H4 (cell line): ENCODE data around the gene RPS6KL1. TPM values are rescaled to one million over a fixed set of nuclear protein-coding genes. Genes with fewer than 3 reads are reported as not detected.

Experiments used
- DNase-seq: peaks from one replicate; pipeline ENCODE4 v3.0.0-alpha.2; 2015; ENCODE audit warnings: low spot score
- total RNA-seq: library from RNA; depleted of rRNA; stranded (reverse); fragments of >200 nt; shearing (Covaris generic); gene quantifications from 2 replicates; pipeline ENCODE4 v1.2.3, GENCODE V29; 2014

RPS6KL1 gene
- total RNA-seq, 1 experiment from 2014 or later = not detected

DNA sequence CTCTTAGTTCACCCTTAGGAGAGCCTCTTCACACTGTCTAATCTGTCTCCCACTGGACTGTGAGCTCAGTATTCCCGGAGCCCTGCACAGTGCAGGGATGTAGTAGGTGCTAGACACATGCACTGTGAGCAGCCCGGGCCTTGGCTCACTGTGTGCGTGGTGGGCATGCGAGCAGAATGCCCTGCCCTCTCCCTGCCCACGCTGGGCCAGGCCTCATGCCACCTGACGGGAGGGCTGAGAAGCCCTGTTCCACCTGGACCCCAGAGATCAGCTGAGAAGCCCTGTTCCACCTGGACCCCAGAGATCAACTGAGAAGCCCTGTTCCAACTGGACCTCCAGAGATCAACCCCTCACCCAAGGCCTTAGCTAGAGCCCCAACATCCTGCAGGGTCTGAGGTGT, 10.9 kb downstream of the RPS6KL1 start:
- DNase-seq = no peak

DNA sequence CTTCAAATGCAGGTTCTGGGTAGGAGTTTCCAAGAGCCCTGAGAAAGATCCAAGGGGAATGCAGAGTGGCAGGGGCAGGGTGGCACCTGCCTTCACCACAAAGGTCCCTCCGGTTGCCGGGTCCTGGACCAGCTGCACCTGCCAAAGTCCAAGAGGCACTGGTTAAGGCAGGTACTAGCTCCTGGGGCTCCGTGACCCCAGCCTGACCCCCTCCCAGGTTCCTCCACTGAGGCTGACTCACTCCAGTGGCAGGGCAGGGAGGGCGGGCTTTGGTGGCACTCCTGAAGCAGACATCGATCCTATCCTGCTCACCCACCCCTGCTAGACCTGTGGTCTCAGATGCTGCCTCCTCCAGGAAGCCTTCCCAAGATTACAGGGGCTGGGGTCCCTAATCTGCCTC, 11.4 kb downstream of the RPS6KL1 start:
- DNase-seq = no peak

DNA sequence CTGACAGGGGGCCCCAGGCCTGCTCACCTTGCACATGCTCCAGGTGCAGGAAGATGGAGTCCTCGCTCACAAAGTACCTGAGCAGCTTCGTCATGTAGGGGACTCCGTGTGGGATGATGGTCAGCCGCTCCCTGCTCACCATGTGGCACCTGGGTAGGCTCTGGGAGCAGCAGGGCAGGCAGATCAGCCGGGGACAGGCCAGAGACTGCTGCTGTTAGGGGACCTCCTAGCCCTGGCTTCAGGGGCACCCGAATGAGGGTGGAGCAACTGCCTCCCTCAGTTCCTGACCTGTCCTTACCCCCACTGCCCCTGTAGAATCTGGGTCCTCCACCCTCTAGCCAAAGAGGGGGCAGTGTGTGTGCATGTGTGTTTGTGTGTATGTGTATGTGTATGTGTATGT, 11.8 kb downstream of the RPS6KL1 start:
- DNase-seq = no peak

DNA sequence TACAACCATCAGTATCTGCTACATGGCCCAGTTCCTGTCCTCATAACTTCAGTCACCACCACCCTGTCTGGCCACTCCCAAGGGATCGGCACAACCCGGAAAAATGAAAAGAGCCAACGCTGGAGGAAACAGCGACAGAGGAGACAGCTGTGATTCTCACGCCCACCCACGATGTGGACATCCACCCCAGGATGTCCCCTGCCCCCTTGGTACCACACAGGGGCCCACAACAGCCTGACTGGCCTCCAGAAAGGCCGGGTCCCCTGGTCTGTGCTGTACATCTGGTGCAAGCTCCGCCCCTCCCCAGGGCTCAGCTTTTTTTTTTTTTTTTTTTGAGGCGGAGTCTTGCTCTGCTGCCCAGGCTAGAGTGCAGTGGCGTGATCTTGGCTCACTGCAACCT, 12.5 kb downstream of the RPS6KL1 start:
- DNase-seq = no peak

DNA sequence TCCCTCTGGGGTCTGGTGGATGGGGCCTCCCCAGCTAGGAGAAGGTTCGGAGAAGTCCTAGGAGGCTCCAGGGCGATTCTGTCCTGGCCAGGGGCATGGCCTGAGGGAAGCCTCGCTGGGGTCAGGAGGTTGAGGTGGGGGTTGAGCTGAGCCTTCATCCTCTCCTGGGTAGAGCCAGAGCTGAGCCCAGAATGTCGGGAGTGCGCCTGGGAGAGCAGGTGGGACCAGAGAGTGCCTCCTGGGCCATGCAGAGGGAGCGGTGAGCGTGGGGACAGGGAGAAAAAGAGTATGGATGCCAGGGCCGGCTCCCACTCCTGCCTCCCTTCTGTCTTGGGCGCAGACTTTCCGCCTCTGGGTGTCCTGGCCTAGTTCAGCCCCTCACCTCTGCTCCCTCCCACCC, 13.1 kb downstream of the RPS6KL1 start:
- DNase-seq = no peak

DNA sequence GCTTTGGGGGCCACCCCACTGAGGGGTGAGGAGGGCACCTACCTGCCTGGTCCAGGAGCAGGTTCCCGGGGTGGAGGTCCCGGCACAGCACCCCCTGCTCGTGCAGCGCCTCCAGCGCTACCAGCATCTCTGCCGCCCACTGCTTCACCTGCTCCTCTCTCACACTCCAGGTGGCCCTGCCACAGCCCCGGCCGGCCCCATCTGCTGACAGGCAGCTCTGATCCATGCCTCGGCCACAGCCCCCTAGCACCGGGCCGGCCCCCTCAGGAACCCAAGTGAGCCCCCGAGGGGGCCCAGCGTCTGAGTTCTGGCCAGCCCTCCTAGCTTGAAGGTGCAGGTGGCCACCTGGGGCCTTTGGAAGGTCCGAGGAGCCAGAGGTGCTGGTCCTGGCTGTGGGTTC, 13.6 kb downstream of the RPS6KL1 start:
- DNase-seq = no peak

DNA sequence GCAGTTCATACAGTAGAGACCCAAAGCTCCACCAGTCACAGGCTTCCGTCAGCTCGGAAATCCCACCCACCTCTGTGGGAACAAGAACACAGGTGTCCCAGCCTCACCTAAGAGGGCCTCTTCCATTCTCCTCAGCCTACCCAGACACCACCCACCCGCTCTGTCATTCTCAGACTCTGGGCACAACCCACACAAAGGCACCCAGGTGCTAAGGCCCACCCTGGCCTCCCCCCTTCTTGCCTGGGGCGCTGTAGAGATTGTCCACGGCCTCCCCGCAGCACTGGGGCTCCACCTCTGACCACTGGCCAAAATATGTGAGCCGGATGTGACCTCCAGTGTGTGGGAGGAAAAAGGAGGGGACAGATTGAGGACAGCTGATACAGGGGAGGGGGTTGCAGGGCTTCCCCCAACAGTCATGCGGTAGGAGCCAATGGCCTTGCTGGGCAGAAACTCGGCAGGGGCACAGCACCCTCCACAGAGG, 14.2 kb downstream of the RPS6KL1 start:
- DNase-seq = no peak

DNA sequence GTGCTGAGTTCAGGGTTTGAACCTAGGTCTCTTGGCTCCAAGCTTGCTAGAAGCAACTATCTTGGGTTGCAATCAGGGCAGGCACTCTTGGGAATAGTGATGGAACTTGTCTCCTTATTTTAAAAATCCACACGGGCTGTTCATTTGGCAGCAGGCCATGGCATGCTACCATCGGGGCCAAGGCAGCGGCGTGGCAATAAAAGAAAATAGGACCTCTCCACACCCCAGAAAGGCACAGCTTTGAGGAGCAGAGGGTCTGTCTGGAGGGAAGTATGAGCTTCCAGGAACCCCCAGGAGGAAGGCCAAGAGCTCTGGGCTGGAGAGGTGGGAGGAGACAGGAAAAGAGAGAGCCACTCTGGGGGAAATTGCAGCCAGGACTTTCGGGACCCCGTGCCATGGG, 15.3 kb downstream of the RPS6KL1 start:
- no peak for DNase-seq

DNA sequence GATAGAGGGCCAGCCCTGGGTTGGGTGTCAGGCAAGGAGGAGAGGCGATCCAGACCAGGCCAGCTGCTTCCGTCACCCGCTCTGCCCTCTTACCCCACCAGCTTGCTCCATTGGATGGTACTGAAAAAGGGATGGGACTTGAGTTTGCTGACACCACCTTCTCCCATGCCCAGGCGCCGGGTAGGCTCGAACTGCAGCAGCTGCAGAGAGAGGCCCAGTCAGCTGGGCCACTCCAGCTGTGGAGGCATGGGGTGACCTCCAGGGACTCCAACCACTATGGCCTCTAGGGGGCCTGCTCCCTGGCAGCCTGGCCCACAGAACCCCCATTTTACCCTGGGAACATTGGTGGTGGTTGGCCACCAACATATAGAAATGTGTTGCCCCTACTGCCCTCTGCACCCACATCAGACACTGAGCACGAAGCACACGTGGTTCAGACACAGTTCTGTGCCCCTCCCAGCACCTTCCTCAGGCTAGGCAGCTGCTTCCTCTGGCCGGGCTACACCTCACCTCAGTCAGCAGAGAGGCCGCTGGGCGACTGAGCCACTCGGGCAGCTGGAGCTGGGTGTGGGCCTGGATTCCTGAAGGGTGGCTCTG, 16.0 kb downstream of the RPS6KL1 start:
- DNase-seq = no peak

DNA sequence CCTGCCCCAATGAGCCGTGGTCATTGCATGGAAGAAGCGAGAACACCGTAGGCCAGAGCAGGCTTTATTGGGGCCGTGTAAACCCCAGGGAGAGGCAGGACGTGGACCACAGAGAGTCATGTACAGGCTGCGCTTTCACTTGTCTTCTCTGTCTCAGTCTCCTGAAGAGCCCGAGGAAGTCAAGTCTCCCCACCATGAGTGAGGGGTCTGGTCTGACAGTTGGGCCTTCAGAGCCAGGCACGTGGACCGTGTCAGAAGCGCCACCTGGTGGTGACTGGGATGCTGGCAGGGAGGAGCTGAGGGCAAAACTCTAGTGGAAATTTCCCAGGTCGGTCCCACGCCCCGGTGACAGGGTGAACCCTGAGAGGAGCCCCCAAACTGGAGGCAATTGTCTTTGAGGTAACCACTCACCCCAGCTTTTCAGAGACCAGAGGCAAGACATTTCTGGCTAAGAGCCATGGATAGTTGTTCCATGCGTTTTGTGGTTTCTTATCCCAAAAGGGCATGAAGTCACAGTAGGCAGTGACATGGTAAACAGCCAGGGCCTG, 17.4 kb downstream of the RPS6KL1 start:
- no peak for DNase-seq

DNA sequence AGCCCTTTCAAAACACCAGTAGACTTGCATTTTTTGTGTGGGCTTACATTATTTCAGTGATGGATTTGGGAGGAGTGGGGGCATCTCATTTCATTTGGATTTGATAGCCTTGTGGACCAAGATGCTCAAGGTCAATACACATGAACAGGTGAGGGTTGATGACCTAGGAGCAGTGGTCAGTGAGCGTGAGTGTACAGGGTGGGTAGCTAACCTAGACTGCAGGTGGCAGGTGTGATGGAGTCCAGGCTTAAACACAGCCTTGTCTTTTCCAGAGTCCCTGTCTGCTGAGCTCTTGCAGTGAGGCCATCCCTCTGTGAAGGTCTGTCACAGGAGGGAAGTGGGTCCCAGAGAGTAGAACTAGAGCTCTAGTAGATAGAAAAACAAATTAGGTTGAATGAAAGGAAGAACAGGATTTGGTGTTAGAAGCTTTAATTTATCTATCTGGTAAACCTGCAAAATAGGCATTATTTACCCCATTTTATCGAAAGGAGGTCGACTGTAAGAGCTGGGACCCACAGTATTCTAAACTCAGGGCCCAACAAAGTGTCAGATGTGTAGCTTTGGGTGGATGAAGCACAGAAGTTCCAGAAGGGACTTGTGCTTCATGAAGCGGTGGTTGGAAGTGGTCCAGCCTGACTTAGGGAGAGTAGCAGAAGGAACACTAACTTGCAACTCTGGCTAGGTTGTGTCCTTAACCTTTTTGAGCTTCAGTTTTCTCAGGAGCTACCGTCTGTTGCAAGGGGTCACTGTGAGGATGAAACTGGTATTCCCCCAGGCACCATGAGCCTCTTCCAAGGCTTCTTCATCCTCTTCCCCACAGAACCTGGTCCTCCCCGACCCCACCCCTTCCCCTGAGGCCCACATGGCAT, 18.2 kb downstream of the RPS6KL1 start:
- DNase-seq = no peak

DNA sequence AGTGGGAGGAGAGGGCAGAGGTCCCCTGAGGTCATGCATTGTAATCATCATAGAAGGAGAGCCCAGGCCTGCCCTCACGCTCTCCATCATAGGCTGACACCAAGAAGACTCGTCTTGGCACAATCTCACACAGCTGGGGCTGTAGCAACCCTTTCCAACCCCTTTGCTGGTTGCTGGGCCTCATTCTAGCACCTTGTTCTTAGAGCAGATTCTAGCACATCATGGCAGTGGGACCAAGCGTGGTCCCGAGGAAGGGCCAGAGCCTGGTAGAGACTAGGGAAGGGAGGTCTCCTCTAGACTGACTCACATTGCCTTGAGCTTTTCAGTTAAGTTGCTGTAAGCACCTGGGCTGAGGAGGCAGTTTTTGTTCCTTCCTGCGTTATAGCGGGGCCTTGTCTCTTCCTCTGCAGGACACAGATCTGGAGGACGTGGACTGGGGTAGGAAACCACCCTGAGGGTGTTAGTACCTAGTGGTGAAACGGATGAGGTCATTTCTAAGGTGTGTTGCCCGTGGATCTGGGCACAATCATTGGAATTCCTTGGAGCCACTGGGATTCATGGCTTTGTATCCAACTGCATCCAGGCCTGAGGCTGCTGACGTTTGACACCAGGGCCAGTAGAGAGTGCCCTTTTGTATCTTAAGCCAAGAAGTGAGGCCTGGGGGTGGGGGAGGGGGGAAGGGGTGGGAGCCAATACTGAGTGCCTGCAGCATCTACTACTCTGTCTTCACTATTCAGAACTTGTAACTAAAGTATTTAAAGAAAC, 19.9 kb downstream of the RPS6KL1 start:
- DNase-seq = no peak

DNA sequence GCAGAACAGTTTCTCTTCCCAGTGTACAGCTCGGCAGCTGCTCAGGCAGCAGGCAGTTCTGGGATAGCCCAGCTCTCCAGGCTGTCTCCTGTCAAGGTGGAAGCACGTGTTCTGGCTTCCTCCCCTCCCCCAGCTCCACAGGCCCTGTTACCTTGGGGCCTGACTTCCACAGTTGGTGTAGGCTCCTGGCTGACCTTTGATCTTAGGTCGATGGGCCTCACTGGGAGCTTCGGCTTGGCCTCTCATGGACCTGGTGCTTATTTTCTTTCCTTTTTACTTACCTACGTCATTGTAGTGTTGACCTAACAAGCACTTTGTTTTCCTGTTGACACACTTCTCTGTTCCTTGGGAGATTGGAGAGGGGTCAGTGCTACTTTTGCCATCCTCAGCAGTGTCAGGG, 24.4 kb downstream of the RPS6KL1 start:
- DNase-seq = no peak

DNA sequence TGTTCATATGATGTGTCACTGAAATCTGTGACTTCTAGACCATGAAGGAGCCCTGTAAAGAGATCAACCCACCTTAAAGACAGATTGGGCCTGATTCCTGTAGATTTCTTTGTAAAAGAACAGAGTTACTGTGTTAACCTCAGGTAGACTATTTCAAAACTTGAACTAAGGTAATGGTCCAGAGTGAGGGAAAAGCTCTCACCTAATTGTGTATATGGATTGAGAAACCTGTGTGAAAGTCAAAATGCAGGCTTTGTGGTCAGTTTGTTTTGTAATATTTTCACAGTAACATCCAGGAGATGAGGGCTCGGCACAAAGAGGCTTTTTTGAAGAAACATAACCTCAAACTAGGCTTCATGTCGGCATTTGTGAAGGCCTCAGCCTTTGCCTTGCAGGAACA, 25.0 kb downstream of the RPS6KL1 start:
- DNase-seq = no peak

DNA sequence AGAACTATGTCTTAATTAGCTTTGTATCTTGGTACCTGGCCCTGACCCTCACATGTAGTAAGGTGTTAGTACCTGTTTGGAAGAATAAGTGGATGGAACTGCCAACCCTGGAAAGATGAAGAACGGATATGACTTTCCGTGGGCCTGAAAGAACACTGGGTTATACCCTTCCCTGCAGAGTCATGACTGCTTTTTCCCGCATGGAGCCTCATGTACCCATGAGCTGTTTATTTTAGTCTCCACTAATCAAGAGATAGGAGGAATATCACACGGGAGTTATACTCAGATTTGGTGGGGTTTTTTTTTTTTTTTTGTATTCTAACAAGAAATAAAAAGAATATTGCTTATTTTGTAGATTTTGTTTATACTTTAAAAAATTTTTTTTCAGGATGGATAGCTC, 25.4 kb downstream of the RPS6KL1 start:
- no peak for DNase-seq

DNA sequence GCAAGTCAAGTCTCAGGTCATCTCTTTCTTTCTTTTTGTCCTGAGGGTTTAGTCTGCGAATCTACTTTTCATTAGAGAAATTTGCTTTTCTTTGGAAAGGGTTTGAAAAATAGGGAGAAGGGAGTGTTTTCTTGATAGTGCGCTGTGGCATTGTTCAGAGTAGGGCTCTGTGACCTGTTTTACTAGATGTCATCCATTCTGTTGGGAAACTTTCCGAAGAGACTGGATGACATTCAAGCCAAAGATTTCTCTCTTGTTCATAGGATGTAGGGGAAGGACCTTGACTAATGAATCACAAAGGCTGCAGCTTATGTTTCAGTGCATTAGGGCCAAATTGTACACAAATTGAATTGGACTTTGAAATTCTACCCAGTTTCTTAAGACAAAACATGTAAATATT, 26.7 kb downstream of the RPS6KL1 start:
- no peak for DNase-seq

DNA sequence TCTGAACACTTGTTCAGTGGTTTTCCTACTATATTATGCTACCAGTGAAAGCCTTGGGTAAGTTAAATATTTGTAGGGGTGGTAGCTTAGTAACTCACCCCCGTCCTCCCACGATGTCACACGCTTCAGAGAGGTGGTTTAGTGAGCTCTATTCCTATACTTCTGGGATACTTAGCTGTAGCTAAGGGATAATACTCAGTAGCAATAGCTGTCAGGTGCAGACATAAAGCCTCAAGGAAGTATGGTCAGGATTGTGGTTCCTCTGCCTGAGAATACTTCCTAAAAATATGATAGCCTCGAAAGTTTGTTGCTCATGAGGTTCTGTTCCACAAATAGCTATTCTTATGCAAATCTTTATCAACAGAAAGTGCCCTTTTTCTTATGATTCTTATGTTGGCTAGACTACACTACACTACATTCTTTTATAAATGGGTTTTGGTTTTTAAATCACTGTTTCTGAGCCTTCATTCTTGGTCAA, 29.4 kb downstream of the RPS6KL1 start:
- no peak for DNase-seq

DNA sequence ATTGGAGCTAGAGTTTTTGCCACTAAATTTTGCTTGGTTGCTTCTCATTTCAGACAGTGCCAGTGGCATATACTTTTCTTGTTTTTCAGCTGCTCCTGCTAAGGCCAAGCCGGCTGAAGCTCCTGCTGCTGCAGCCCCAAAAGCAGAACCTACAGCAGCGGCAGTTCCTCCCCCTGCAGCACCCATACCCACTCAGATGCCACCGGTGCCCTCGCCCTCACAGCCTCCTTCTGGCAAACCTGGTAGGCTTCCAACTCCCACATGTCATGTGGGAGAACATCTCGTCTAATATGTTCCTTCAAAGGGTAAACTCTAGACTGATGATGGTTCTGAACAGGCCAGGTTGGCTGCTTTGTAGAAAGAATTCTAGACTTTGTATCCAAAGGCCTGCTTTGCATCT, 30.3 kb downstream of the RPS6KL1 start:
- DNase-seq = no peak

DNA sequence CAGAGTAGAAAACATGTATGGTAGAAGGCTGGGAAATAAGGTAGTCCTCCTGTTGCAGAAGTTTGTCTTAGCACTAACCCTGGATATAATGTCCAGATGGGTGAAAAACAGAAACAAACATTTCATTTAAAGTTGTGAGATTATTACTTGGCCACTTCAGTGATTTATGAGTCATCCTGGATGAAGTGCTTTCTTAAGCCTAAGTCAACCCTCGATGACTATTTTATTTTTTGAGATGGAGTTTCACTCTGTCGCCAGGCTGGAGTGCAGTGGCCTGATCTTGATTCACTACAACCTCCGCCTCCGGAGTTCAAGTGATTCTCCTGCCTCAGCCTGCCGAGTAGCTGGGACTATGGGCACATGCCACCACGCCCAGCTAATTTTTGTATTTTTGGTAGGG, 31.2 kb downstream of the RPS6KL1 start:
- no peak for DNase-seq

DNA sequence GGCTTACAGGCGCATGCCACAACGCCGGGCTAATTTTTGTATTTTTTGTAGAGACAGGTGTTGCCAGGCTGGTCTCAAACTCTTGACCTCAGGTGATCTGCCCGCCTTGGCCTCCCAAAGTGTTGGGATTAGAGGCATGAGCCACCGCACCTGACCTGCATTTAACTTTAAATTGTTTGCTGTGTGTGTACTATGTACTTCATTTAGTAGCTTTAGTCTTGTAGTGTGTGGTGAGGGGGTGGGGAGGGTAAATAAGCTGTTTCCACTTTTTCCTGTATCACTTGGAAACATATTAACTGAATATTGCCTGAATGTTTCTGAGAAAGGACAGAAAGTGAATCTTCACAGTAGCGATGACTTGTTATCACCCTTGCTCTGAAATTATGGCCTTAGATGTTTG, 32.8 kb downstream of the RPS6KL1 start:
- no peak for DNase-seq

DNA sequence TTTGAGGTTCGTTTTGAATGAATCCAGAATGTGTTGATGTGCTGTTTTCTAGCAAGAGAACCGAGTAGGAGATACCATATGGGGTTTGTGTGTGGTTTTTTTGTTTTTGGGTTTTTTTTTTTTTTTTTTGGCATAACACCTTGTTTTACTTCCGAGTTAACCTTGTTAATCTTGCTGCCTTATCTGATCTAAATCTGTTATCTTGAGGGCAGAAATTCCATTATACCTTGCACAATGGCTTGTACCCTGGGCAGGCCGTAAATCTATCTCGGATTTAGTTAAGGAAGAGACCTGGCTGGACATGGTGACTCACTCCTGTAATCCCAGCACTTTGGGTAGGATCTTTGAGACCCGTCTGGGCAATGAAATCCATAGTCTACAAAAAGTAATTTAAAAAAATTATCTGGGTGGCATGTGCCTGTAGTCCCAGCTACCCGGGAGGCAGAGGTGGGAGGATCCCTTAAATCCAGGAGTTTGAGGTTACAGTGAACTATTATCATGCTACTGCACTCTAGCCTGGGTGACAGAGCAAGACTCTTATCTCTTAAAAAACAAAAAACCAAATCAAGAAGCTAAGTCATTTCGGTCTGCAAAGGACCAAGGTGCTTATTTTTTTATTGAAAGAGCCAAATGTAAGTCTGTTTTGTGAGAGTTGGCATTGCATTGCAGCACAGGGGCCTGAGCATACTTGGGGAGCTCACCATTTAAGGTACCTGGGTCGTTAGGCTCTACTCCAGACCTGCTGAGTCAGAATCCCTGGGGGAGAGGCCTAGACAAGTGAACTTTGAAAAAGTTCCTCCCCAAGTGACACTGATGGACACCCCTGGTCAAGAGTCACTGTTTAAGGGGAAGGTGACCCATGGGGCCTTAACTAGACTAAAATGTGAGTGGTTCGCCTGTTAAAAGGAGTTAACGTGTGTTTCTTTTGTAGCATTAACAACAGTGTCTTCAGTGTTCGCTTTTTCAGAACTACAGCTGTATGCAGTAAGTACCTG, 34.6 kb downstream of the RPS6KL1 start:
- DNase-seq = no peak
